Mesodermal cell (in vitro differentiated cells): ENCODE measurements around the gene NUMA1.

Experiments
- H3K27ac ChIP-seq: 2 replicates; pipeline ENCODE4 v1.7.0; 2013; ENCODE audit warnings: mild to moderate bottlenecking, low read depth, low read length, moderate library complexity; ENCODE audit not compliant: severe bottlenecking
- H3K36me3 ChIP-seq: 2 replicates; pipeline ENCODE4 v1.7.1; 2013; ENCODE audit warnings: mild to moderate bottlenecking, low read length, moderate library complexity; ENCODE audit not compliant: control insufficient read depth, insufficient read depth
- H3K4me1 ChIP-seq: one replicate; pipeline ENCODE4 v1.7.1; 2013; ENCODE audit warnings: mild to moderate bottlenecking, low read length; ENCODE audit not compliant: insufficient read depth, control insufficient read depth, poor library complexity, severe bottlenecking
- H3K4me3 ChIP-seq: 2 replicates; pipeline ENCODE4 v1.7.0; 2013; ENCODE audit warnings: low read length, control low read depth, mild to moderate bottlenecking; ENCODE audit not compliant: insufficient read depth, poor library complexity, severe bottlenecking; ENCODE audit errors: extremely low read depth
- H3K9me3 ChIP-seq: 2 replicates; pipeline ENCODE4 v1.7.1; 2013; ENCODE audit warnings: mild to moderate bottlenecking, low read length, moderate library complexity; ENCODE audit not compliant: control insufficient read depth
- WGBS, 2 experiments: methylation state at CpG; one replicate each; pipeline ENCODE4 v1.1.5; 2013; ENCODE audit warnings: missing lambda C conversion rate in 2 of 2; ENCODE audit not compliant: insufficient coverage in 2 of 2; 5-methylcytosine and 5-hydroxymethylcytosine counted together

NUMA1 gene

DNA sequence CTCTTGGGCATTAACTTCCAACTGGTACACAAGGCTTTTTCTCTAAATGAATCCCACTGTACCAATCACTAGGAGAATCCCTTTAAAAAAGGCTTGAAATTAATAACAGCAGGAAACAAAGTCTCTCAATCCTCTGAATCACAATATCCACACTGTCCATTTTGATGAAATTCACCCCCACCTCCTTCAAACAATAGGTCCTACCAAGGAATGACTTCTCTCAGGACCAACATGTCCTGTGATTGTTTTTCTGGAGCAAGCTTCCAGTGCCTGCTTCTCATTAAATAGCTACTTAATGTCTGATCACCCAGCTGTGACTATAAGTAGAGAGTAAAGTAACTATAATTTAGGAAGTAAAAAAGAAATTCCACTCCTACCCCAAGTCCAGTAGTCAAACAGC, 13.1 kb downstream of the NUMA1 start:
- Histone ChIP-seq H3K4me1 (peaks cover 38% of the 10 kb centered on the region), H3K4me3 (no peak overlapping the region), H3K27ac (no peak overlapping the region), H3K36me3 (peaks cover 58% of the 10 kb centered on the region), H3K9me3 (no peaks in the 10 kb centered on the region)

GRCh38 chr11:72066855-72067254, 13.5 kb downstream of the NUMA1 start:
- H3K27ac ChIP-seq = no peak overlapping the region
- H3K36me3 ChIP-seq = peaks cover 62% of the 10 kb centered on the region
- H3K9me3 ChIP-seq = no peaks in the 10 kb centered on the region
- peaks cover 36% of the 10 kb centered on the region for H3K4me1 ChIP-seq
- no peak overlapping the region for H3K4me3 ChIP-seq

- no peak overlapping the region for H3K27ac ChIP-seq
- no peaks in the 10 kb centered on the region for H3K4me1 ChIP-seq
- no peaks in the 10 kb centered on the region for H3K9me3 ChIP-seq
- H3K4me3 ChIP-seq = no peak overlapping the region
- WGBS, 2 experiments = 92 to 100% methylated on average over 2 to 3 of the region's 5 CpGs
- peaks cover 65% of the 10 kb centered on the region for H3K36me3 ChIP-seq
These were observed 18.5 kb downstream of the NUMA1 start for GRCh38 chr11:72061739-72062396.

DNA sequence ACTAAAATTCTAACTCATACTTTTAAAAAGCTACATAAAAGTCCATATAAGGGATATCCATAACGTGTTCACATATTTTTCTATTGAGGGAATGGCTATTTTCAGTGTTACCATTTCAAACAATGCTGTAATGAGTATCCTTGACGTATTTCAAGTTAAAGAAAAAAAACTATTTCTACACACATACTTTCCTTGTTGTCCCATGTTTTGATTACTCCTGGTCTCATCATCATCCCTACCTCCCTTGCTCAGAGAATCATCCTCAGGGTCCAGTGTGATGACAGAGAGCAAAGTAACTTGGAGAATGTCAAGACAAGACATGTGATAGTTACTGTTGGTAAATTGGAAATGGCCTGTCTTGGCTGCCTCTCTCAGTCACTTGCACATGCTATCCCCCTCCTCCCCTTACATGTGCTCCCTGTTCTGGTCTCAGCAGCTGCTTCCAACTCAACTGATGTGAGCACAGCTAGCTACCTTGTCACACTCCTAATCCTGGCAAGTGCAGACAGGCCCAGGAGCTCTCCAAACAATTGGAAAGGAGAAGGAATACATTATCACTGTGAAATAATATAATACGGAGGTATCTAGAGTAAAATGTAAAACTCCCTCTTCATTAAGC, 21.8 kb downstream of the NUMA1 start:
- 100% methylated on average over 2 of the region's 3 CpGs; no CpG with 5 or more reads in 1 of the 2 experiments for WGBS, 2 experiments
- H3K27ac ChIP-seq = no peak overlapping the region
- H3K36me3 ChIP-seq = peaks cover 58% of the 10 kb centered on the region
- H3K4me3 ChIP-seq = no peak overlapping the region
- H3K9me3 ChIP-seq = no peaks in the 10 kb centered on the region
- no peaks in the 10 kb centered on the region for H3K4me1 ChIP-seq

DNA sequence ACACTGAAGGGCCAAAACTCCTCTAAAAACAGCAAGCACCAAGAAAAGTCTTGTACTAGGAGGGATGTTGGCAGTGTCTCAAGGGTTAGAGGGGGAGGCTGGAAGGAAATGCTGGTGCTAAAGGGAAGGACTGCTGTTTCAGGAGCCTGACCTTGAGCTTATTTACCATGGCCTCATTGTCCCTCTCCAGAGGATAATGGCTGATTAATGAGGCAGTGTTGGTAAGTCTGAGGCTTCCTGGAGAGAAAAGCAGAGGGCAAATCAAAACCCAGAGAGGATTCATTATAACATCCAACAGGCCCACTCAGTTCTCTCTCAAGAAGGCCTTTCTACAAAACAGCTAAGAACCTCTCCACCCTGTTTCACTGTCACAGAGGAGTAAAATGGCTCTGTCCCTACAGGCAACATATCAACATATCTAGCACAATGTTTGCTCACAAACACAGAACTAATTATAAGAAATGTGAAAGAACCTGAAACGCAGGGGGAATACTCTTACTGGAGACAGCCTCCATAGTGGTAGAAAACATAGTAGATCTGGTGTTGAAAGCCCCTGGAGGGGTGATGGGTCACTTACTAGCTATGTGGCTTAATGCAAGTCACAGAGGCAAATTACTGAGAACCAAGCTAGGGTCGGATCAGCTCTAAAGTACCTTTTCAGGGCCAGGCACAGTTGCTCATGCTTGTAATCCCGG, 31.4 kb downstream of the NUMA1 start:
- no peaks in the 10 kb centered on the region for H3K9me3 ChIP-seq
- no peak overlapping the region for H3K4me3 ChIP-seq
- 94 to 97% methylated on average over 2 to 3 of the region's 3 CpGs for WGBS, 2 experiments
- no peaks in the 10 kb centered on the region for H3K4me1 ChIP-seq
- peak overlapping the region; percentile 23 for H3K27ac ChIP-seq
- peaks cover 50% of the 10 kb centered on the region for H3K36me3 ChIP-seq

- H3K36me3 ChIP-seq = peaks cover 42% of the 10 kb centered on the region
- no peak overlapping the region for H3K4me3 ChIP-seq
- H3K9me3 ChIP-seq = no peaks in the 10 kb centered on the region
- no peak overlapping the region for H3K27ac ChIP-seq
- H3K4me1 ChIP-seq = peaks cover 6% of the 10 kb centered on the region
- WGBS, 2 experiments = 84 to 95% methylated on average over 5 of the region's 5 CpGs
These were observed 34.5 kb downstream of the NUMA1 start for GRCh38 chr11:72045849-72046248.

DNA sequence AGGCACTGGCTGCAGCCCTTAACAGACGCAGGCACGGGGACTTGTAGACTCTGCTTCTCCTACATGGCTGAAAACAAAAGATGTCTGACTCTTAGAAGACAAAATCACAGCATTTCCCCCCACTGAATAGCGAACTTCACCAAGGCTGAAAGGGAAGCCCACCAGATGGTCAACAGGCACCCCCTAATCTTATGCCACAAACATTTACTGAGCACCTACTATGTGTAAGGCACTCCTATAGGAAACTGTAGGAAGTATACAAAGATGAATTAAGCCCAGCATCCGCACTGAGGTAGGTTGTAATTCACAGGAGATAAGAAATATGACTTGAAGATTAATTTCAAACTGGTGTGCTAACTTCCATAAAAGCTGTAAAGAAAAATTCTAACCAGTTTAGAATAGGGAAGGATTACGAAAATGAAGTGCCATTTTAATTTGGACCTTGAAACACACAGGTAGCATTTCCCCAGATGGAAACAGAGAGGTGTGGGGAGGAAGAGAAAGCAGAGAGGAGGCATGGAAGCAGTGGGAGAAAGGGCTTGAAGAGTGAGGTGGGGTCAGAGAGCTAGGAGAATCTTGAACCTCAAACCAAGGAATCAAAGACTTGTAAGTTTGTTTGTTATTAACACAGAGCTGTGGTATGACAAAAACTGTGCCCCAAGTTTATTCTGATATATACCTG, 38.1 kb downstream of the NUMA1 start:
- Histone ChIP-seq H3K36me3 (peaks cover 34% of the 10 kb centered on the region), H3K4me3 (peak overlapping the region; percentile 55), H3K27ac (peak overlapping the region; percentile 96), H3K9me3 (no peaks in the 10 kb centered on the region), H3K4me1 (peaks cover 26% of the 10 kb centered on the region)
- WGBS, 2 experiments = 33 to 58% methylated on average over 3 to 4 of the region's 5 CpGs

DNA sequence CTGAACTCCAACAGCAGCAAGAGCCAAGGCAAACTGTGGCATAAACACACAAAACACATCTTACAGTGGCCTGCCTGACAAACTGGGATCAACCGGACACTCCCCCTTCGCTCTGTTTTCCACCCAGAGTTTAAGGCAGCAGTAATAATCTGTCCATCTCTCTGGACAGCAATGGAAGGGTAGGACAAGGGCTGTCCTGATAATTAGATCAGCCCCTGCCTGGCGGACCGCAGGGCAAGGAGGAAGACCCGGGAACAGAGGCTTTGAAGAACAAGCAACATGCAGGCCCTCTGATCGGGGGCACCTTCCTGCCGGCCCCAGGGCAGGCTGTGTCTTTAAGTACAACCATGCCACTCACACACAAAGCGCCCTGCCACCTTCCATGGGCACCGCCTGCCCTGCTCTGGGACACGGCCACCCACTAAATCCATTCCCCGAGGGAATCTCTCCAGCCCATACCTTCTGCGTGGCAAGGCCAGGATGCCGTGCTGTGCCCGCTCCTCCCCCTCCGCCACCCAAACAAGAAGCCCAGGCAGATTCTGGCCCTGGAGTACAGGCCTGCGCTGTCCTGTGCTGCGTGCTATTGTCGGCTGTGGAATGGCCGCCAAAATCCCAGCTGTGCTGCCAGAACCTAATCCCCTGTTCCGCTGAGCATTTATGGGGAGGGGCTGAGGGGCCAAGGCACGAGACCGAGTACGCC, 38.8 kb downstream of the NUMA1 start:
- WGBS, 2 experiments = 12 to 18% methylated on average over 16 to 23 of the region's 23 CpGs
- Histone ChIP-seq H3K4me1 (peaks cover 26% of the 10 kb centered on the region), H3K27ac (peak overlapping the region; percentile 96), H3K4me3 (peak overlapping the region; percentile 55), H3K36me3 (peaks cover 35% of the 10 kb centered on the region), H3K9me3 (no peaks in the 10 kb centered on the region)

DNA sequence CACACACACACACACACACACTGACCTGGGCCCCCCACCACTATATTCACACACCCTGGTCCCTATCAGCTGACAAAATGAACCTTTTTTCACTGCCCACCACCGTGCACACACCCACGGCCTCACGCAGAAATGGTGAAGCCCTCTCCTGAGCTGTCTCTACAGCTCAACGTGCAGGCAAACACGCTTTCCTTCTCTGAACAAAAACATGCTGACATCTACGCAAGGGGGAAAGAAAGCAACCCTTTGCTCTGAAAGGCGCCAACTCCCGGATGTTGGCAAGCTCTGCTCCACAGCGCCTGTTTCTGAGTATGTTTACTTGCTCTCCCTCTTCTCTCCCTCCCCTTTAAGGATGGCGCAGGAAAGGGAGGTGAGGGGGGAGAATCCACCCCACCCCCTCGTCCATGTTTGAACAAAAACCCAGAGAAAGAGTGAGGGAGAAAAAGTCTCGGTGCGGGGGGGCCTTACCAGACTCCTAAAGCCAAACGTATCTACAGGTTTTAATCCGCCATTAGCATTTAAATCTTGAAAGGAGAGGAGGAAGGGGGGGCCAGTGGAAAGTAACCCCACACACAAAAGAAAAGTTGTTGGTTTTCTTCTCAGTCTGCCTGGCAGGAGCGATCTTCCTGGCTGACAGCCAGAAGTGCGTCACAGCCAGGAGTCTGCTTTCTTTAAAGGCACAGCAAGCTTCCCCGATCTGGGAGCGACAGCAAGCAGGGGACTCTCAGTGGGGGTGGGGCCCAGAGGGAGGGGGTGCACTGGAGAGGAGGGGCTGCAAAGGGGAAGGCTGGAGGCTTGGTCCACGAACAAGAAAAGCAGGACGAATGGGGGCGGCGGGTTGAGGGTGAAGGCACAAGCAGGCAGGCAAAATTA, 39.6 kb downstream of the NUMA1 start:
- peak overlapping the region; percentile 55 for H3K4me3 ChIP-seq
- peak overlapping the region; percentile 96 for H3K27ac ChIP-seq
- H3K36me3 ChIP-seq = peaks cover 41% of the 10 kb centered on the region
- WGBS, 2 experiments = 2 to 8% methylated on average over 8 to 14 of the region's 23 CpGs
- H3K4me1 ChIP-seq = peaks cover 26% of the 10 kb centered on the region
- H3K9me3 ChIP-seq = no peaks in the 10 kb centered on the region
